HG03432 (cell line): ENCODE results near the gene PDE4D.
"Not testable (repeated sequence)": the region's sequence is repeated elsewhere in the genome, so short reads cannot be mapped to it uniquely, and the experiment has no call there.

Experiments
- ATAC-seq: cut with Tn5 transposase; IDR thresholded peaks from one replicate; pipeline ENCODE4 v1.9.1; 2021; ENCODE audit warnings: mild to moderate bottlenecking, moderate library complexity; ENCODE audit not compliant: unreplicated experiment

Gene PDE4D

DNA sequence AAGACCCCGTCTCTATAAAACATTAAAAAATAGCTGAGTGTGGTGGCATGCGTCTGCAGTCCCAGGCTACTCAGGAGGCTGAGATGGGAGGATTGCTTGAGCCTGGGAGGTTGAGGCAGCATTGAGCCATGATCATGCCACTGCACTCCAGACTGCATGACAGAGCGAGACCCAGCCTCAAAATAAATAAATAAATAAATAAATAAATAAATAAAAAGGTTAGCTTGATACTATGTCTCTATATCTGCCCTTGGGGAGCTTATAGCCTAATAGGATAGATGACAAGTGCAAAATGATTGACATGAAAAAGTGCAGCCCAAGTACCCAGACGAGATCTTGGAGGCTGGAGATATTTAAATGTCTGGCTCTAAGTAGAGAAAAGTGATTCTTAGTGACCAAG, 122.6 kb downstream of the PDE4D start:
- ATAC-seq, result no peak

- ATAC-seq, result no peak
These were observed 123.7 kb downstream of the PDE4D start for GRCh38 chr5:59769832-59770231.

DNA sequence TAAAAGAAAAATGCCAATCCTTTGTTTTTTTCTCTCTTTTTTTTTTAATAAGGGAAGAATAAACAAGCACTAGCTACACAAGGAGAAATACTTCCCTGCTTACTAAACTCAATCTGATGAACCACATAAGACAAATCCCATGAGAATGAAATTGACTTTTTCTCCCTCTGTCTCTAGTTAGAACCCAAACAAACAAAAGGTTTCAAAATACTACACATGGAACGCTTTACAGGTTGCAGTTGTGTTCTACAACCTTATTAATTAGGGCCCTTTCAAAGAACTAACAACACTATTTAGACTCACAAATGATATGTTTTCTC, 124.5 kb downstream of the PDE4D start:
- no peak for ATAC-seq

GRCh38 chr5:59768152-59769040, 125.1 kb downstream of the PDE4D start:
- peak; percentile 70 for ATAC-seq

DNA sequence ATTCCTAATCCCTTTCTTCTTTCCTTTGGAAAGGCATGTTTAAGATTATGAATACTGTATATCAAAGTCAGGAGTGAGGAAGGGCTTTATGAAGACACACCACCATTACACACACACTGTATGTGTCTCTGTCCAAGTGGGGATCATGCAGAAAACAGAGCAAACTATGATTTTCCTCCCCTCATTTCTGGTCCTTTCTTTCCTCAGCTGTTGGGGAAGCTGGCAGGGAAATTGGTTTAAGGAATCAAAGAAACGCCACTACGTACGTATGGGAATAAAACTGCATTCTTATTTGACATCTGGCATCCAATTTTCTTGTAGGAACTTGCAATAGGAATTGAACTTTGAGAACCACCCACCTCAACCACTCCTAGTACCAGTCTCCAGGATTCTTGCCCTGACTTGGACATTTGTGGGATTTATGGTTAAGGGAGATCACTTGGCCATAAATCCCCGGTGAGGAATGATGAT, 125.8 kb downstream of the PDE4D start:
- no peak for ATAC-seq

GRCh38 chr5:59767211-59767605, 126.3 kb downstream of the PDE4D start:
- no peak for ATAC-seq

DNA sequence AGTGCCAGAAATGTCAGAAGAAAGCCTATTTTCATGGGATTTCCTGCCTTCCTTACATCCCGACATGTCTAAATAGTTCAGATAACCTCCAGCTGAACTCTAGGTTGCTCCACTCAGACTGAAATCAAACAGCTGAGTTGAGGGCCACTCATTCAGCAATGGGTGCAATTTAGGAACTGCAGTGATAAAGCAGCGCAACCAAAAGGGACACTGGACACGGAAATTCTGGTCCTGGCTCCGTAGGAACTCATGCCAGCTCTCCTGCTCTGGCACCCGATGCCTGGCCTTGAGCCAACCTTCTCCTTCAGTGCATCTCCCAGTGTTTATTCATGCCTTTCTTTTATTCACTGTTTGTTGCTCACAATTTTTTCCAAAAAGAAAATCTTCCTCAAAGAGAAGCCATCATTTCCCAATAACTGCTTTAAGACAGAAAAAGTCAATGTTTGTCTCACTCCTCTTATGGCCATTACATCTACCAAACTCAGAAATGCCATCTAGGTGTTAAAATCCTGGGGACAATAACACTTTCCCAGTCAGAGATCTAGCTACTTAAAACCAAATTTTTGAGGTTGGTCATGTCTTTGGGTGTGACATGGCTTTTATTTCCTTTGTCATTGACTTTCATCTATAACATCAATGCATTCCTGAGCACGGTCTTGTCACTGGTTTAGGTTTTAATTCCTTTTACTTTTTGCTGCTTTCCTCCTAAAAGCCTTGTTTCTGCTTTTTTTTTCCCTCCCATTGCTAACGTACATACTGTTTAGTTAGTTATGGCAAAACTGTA, 126.9 kb downstream of the PDE4D start:
- ATAC-seq, result no peak

- no peak for ATAC-seq
These were observed 128.1 kb downstream of the PDE4D start for GRCh38 chr5:59765446-59765845.

- ATAC-seq, result peak; percentile 26
These were observed 129.2 kb downstream of the PDE4D start for GRCh38 chr5:59764361-59764760.

DNA sequence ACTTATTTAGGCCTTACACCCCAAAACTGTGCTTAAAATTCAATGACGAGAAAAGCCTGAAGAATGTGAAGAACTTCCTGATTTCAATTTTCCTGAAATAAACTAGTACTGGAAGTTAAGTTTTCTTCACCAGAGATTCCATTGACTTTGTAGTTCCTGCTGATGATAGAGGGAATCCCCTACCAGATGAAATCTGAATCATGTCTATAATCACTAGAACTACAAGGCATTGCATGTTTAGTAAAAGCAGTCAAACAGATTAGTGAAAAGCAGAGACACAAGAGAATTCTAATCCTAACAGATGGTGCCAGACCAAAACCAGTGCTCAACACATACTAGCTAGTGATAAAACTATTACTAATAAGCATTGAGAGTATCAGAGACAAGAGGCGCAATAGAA, 130.0 kb downstream of the PDE4D start:
- no peak for ATAC-seq

DNA sequence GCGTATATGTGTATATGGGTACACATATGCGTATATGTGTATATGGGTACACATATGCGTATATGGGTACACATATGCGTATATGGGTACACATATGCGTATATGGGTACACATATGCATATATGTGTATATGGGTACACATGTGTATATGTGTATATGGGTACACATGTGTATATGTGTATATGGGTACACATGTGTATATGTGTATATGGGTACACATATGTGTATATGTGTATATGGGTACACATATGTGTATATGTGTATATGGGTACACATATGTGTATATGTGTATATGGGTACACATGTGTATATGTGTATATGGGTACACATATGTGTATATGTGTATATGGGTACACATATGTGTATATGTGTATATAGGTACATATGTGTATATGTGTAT, 131.3 kb downstream of the PDE4D start:
- ATAC-seq, result not testable (repeated sequence)

GRCh38 chr5:59760785-59761348, 132.7 kb downstream of the PDE4D start:
- ATAC-seq, result peak; percentile 87

- no peak for ATAC-seq
These were observed 133.8 kb downstream of the PDE4D start for GRCh38 chr5:59759600-59760351.

DNA sequence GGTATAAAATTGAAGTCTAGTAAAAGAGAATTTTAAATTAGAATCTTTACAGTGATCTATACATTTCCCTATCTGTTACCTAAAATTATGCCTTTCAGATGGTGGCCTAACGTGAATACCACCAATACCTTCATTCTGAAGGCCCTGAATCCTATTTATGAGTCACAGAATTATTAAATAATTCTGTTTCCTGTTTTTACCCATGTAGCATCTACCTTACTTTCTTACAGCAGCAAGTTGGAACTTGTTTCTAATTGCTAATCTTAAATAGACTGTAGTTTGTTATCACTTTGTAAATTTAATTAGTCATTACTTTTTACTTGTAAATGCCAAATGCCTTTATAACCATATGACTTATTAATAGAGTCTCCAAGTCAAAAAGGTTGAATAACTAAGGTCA, 135.0 kb downstream of the PDE4D start:
- ATAC-seq, result no peak

- no peak for ATAC-seq
These were observed 136.1 kb downstream of the PDE4D start for GRCh38 chr5:59757442-59757841.

- ATAC-seq, result no peak
These were observed 137.0 kb downstream of the PDE4D start for GRCh38 chr5:59756373-59757035.

GRCh38 chr5:59755476-59755875, 138.1 kb downstream of the PDE4D start:
- ATAC-seq, result no peak

DNA sequence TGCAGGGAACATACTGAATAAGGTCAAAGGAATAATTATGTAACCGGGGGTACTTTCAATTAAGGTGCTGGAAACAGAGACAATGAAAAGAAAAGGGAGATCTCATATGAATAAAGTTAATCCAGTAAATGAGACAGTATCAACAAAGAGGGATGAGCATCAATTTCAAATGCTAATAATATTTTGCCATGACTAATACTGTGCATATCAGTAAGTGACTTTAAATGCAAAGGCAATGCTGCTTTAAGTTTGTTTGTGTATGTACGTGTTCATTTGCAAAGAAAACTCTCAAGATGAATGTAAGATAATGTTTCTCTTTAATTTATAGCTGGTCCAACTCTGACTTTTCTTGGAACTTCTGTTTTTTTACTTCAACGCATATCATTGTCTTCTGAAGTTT, 139.9 kb downstream of the PDE4D start:
- no peak for ATAC-seq

- ATAC-seq, result no peak
These were observed 143.6 kb downstream of the PDE4D start for GRCh38 chr5:59749782-59750520.
